Thoracic aorta (tissue), 2 donors: Measurements from ENCODE around the gene EFS. TPM values are rescaled to one million over a fixed set of nuclear protein-coding genes. Genes with fewer than 3 reads are reported as not detected.
"Not testable (repeated sequence)": the region's sequence is repeated elsewhere in the genome, so short reads cannot be mapped to it uniquely, and the experiment has no call there.

Source experiments
- ATAC-seq: fragments of 150-250 bp; one replicate; pipeline ENCODE4 v1.8.0; 2017; ENCODE audit warnings: low read depth; ENCODE audit not compliant: insufficient number of reproducible peaks, low FRiP score
- DNase-seq: peaks from one replicate; pipeline ENCODE4 v3.0.0-alpha.2; 2020; ENCODE audit warnings: low spot score
- H3K27ac ChIP-seq, 2 donors: fragments of 200-600 bp; sonication (generic); 1 replicate in 1 of 2; 2 replicates in 1 of 2; pipeline ENCODE4 v1.5.1; 2016; ENCODE audit warnings: mild to moderate bottlenecking in 2 of 2, moderate library complexity in 2 of 2
- H3K27me3 ChIP-seq: fragments of 200-600 bp; sonication (generic); replicated peaks from 2 replicates; pipeline ENCODE4 v1.6.0; 2016; ENCODE audit warnings: mild to moderate bottlenecking; ENCODE audit not compliant: insufficient read depth
- H3K36me3 ChIP-seq: fragments of 200-600 bp; sonication (generic); one replicate; pipeline ENCODE4 v1.5.1; 2016
- H3K4me1 ChIP-seq, 2 donors: fragments of 200-600 bp; sonication (generic); 1 replicate in 1 of 2; 2 replicates in 1 of 2; pipeline versions ENCODE4 v1.5.1 to v1.6.0; 2016; ENCODE audit warnings: low read depth in 2 of 2, mild to moderate bottlenecking in 1 of 2; ENCODE audit not compliant: control insufficient read depth in 1 of 2
- H3K4me3 ChIP-seq: fragments of 200-600 bp; sonication (generic); 2 replicates; pipeline ENCODE4 v1.5.1; 2016; ENCODE audit warnings: mild to moderate bottlenecking
- H3K9me3 ChIP-seq: fragments of 200-600 bp; sonication (generic); 2 replicates; pipeline ENCODE4 v1.5.1; 2016
- total RNA-seq, 2 donors: library from RNA; depleted of rRNA; stranded (reverse); fragments of >200 nt; gene quantifications; one replicate each; pipeline versions ENCODE4 v1.1.0 to v1.2.3, GENCODE V29; 2016
- TF ChIP-seq, protein P1 (sequence below): fragments of 200-600 bp; sonication (generic); IDR thresholded peaks from one replicate; pipeline ENCODE4 v1.5.1; 2019; ENCODE audit warnings: antibody characterized with exemption

Gene EFS
- total RNA-seq, 2 donors from 2014 or later = 23.3 to 38.2 TPM

DNA sequence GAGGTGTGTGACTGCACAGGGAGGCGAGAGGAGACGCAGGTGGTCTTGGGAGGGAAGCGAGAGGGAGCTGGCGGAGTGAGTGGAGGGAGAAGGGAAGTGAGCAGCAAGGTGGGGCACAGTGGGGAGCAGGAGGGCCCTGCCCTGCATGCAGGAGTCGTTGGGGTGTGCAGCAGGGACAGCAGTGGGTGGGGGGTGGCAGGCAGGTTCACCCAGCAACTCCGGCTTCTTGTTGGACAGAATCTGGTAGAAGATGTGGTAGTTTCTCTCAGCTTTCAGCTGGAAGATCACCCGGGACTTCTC lies 38.1 kb upstream of the EFS start:
- Histone ChIP-seq H3K36me3 (no peaks in the 10 kb centered on the region), H3K27me3 (no peaks in the 10 kb centered on the region), H3K4me3 (no peak overlapping the region), H3K9me3 (no peaks in the 10 kb centered on the region), H3K27ac (no peak overlapping the region), H3K4me1 (no peaks in the 10 kb centered on the region)
- DNase-seq (no peak), ATAC-seq (no peak)
- TF ChIP-seq, protein P1, sequence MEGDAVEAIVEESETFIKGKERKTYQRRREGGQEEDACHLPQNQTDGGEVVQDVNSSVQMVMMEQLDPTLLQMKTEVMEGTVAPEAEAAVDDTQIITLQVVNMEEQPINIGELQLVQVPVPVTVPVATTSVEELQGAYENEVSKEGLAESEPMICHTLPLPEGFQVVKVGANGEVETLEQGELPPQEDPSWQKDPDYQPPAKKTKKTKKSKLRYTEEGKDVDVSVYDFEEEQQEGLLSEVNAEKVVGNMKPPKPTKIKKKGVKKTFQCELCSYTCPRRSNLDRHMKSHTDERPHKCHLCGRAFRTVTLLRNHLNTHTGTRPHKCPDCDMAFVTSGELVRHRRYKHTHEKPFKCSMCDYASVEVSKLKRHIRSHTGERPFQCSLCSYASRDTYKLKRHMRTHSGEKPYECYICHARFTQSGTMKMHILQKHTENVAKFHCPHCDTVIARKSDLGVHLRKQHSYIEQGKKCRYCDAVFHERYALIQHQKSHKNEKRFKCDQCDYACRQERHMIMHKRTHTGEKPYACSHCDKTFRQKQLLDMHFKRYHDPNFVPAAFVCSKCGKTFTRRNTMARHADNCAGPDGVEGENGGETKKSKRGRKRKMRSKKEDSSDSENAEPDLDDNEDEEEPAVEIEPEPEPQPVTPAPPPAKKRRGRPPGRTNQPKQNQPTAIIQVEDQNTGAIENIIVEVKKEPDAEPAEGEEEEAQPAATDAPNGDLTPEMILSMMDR = no peak

DNA sequence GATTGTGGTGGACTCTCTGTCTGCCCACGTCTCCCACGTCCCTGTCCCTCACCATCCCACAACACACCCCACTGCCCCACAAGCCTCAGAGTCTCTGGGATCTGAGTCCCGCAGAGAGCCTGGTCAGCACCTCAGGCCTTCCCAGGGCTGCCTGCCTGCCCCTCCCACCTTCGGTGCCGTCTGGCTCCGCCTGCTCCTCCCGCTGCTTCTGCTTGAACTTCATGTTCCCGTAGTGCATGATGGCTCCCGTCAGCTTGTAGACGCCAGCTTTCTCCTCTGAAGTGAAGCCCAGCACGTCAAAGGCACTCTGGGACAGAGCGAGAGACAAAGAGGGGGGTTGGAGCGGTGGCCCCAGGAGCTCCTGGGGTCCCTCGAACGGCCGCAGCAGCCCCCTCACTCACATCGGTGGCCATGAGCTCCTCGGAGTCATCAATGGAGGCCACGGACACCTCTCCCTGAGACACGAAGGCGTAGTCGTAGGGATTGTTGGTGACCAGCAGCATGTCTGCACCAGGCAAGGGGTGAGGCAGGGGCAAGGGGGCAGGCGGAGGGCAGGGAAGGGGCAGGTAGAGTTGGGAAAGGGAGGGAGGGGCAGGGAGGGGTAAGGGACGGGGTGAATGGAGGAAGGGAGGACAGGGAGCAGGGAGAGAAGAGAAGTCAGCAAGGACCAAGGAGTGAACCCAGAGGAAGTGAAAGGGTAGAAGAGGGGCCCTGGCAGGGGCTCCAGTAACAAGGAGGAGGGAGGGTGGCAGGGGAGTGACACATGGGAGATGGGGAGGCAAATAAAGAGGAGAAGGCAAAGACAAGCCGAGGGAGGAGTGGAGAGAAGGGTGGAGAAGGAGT lies 37.5 kb upstream of the EFS start:
- H3K27ac ChIP-seq = no peak overlapping the region
- no peak for ATAC-seq
- TF ChIP-seq, protein P1 = no peak

DNA sequence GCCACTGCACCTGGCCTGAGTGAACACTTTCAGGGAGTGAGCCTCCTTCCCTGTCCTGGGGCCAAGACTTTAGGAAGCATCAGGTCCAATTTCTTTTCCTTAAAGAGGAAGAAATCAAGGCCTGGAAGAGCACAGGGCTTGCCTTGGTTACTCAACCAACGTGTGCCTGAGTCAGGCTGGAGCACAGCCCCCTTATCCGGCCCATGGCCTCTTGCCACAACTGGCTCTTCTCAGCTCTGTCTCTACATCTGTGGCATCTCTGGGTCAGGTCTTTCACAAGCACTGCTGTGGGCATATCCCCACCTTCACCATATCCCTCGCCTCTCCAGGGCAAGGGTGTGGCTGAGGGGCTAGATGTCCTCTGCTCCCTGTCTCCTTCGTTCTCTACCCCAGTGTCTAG lies 36.3 kb upstream of the EFS start:
- Histone ChIP-seq H3K4me1 (no peaks in the 10 kb centered on the region), H3K27ac (no peak overlapping the region), H3K36me3 (no peaks in the 10 kb centered on the region), H3K9me3 (no peaks in the 10 kb centered on the region), H3K4me3 (no peak overlapping the region), H3K27me3 (no peaks in the 10 kb centered on the region)
- DNase-seq = no peak
- ATAC-seq = no peak
- TF ChIP-seq, protein P1 = no peak

More for the DNA sequence above, 37.5 kb upstream of the EFS start:
- Histone ChIP-seq H3K9me3 (no peaks in the 10 kb centered on the region), H3K27me3 (no peaks in the 10 kb centered on the region), H3K4me3 (no peak overlapping the region), H3K36me3 (no peaks in the 10 kb centered on the region), H3K4me1 (no peaks in the 10 kb centered on the region)
- no peak for DNase-seq

DNA sequence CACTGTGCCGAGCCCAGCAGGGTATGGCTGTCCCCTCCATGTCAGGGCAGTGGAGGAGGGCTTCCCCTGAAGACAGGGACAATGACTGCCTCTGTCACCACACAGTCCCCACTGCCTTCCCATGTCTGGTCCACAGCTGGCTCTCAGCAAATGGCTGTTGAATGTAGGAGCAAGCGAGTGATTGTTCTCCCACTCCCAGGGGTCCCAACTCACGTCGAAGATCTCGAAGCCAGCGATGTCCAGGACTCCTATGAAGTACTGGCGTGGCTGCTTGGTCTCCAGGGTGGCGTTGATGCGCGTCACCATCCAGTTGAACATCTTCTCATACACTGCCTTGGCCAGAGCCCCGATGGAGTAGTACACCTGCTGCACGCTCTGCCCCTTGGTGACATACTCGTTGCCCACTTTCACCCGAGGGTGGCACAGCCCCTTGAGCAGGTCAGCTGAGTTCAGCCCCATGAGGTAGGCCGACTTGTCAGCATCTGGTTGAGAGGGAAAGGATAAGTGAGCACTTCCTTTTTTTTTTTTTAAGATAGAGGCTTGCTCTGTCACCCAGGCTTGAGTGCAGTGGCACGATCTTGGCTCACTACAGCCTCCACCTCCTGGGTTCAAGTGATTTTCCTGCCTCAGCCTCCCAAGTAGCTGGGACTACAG lies 35.7 kb upstream of the EFS start:
- H3K4me1 ChIP-seq, H3K27ac ChIP-seq, H3K9me3 ChIP-seq, DNase-seq, ATAC-seq, H3K36me3 ChIP-seq, H3K4me3 ChIP-seq, H3K27me3 ChIP-seq: not testable (repeated sequence)

DNA sequence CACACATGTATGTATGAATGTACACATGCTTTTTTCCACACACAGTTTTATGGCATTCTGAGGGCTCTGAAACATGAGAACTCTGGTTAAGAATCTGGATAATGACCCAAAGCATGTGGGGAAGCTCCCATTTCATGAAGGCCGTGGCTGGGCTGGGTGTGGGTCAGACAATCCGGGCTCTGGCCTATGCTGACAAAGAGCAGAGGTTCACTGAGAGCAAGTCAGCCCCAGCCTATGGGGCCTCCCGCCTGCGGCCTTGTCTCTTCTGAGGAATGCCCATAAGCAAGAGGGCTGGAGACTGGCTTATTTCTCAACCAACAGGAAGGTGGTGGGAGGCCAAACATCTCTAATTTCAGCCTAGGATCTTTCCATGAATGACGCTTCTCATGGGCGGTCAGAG lies 34.6 kb upstream of the EFS start:
- H3K36me3 ChIP-seq = no peaks in the 10 kb centered on the region
- H3K9me3 ChIP-seq = no peaks in the 10 kb centered on the region
- H3K27ac ChIP-seq = no peak overlapping the region
- H3K4me1 ChIP-seq = no peaks in the 10 kb centered on the region
- no peak overlapping the region for H3K4me3 ChIP-seq
- no peak for DNase-seq
- TF ChIP-seq, protein P1 = no peak
- no peaks in the 10 kb centered on the region for H3K27me3 ChIP-seq
- no peak for ATAC-seq
